C4-2B (cell line): ENCODE measurements around the gene MEIOB.

Experiments used
- ZFX ChIP-seq: fragments of 450-650 bp; IDR thresholded peaks from 2 replicates; pipeline ENCODE4 v1.6.1; 2017
- TF ChIP-seq, protein P1 (sequence below): fragments of 450-650 bp; conservative IDR thresholded peaks from 2 replicates; pipeline ENCODE4 v1.5.1; 2017; ENCODE audit warnings: mild to moderate bottlenecking

DNA sequence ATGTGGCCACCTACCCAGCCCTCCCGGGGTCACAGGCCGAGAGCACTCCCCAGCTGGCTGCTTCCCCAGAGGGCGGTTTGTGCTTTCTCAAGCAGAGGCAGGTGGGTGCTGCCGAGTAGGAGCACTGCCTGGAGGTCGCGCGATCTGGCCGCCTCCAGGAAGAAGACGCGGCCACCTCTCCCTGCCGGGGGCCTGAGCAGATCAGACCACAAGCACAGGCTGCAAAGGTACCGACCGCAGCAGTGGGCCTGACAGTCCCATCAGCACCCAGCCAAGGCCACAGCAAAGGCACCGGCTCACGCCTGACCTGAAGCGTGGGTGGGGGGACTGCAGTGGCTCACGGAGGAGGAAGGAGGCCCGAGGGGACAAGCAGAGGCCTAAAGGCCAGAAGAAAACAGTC lies 63.3 kb downstream of the MEIOB start:
- TF ChIP-seq, protein P1, sequence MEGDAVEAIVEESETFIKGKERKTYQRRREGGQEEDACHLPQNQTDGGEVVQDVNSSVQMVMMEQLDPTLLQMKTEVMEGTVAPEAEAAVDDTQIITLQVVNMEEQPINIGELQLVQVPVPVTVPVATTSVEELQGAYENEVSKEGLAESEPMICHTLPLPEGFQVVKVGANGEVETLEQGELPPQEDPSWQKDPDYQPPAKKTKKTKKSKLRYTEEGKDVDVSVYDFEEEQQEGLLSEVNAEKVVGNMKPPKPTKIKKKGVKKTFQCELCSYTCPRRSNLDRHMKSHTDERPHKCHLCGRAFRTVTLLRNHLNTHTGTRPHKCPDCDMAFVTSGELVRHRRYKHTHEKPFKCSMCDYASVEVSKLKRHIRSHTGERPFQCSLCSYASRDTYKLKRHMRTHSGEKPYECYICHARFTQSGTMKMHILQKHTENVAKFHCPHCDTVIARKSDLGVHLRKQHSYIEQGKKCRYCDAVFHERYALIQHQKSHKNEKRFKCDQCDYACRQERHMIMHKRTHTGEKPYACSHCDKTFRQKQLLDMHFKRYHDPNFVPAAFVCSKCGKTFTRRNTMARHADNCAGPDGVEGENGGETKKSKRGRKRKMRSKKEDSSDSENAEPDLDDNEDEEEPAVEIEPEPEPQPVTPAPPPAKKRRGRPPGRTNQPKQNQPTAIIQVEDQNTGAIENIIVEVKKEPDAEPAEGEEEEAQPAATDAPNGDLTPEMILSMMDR, result no peak
- no peak for TF ChIP-seq ZFX
